OCI-LY1 (cell line): ENCODE measurements around the gene PUS10.
"Not testable (repeated sequence)": the region's sequence is repeated elsewhere in the genome, so short reads cannot be mapped to it uniquely, and the experiment has no call there.

Experiments
- EZH2 ChIP-seq: fragments of 200-600 bp; sonication (generic), shearing (Covaris generic); IDR thresholded peaks from 2 replicates; pipeline ENCODE4 v1.8.0; 2017; ENCODE audit warnings: borderline replicate concordance, mixed run types, mild to moderate bottlenecking, antibody characterized with exemption, low read length, moderate library complexity, mixed read lengths
- TF ChIP-seq, protein P1 (sequence below): fragments of 200-600 bp; sonication (generic), shearing (Covaris generic); IDR thresholded peaks from 2 replicates; pipeline ENCODE4 v1.5.1; 2017; ENCODE audit warnings: mild to moderate bottlenecking, antibody characterized with exemption, low read length, moderate library complexity, mixed read lengths

DNA sequence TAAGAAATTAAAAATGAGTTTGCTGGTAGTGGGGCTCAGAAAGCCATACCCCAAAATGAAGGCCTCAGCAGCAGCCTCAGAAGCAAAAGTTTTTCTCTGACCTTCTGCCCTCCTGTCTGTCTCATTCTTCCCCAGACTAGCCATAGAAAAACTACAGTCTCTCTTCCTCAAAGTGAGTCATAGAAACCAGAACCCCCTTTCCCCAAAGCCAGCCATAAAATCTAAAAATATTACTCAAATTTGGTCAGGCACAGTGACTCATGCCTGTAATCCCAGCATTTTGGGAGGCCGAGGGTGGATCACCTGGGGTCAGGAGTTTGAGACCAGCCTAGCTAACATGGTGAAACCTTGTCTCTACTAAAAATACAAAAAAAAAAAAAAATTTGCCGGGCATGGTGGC is 5.8 kb downstream of the PUS10 start:
- TF ChIP-seq, protein P1, sequence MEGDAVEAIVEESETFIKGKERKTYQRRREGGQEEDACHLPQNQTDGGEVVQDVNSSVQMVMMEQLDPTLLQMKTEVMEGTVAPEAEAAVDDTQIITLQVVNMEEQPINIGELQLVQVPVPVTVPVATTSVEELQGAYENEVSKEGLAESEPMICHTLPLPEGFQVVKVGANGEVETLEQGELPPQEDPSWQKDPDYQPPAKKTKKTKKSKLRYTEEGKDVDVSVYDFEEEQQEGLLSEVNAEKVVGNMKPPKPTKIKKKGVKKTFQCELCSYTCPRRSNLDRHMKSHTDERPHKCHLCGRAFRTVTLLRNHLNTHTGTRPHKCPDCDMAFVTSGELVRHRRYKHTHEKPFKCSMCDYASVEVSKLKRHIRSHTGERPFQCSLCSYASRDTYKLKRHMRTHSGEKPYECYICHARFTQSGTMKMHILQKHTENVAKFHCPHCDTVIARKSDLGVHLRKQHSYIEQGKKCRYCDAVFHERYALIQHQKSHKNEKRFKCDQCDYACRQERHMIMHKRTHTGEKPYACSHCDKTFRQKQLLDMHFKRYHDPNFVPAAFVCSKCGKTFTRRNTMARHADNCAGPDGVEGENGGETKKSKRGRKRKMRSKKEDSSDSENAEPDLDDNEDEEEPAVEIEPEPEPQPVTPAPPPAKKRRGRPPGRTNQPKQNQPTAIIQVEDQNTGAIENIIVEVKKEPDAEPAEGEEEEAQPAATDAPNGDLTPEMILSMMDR: not testable (repeated sequence)
- not testable (repeated sequence) for TF ChIP-seq EZH2
